Sigmoid colon (tissue), 4 donors: ENCODE data around the gene PLA2G2E.

Source experiments
- CTCF ChIP-seq, 4 experiments: fragments of 450-650 bp in 3 of 4; fragments of 200-600 bp in 1 of 4; IDR thresholded peaks; one replicate each; pipeline ENCODE4 v1.5.1; 2016 to 2019; ENCODE audit warnings: antibody characterized with exemption in 4 of 4, mild to moderate bottlenecking in 3 of 4, moderate library complexity in 2 of 4
- EP300 ChIP-seq, 4 donors: sonication (generic); formaldehyde crosslinking; IDR thresholded peaks; one replicate each; pipeline ENCODE4 v1.6.1; 2017; ENCODE audit warnings: antibody characterized with exemption in 4 of 4
- POLR2A ChIP-seq, 2 donors: fragments of 450-650 bp; IDR thresholded peaks; one replicate each; pipeline ENCODE4 v1.6.1; 2016; ENCODE audit warnings: antibody characterized with exemption in 2 of 2, mild to moderate bottlenecking in 2 of 2, moderate library complexity in 2 of 2

GRCh38 chr1:19964542-19964941 lies 41.1 kb upstream of the PLA2G2E start:
- TF ChIP-seq EP300 (IDR thresholded peaks at IDR 0.05) (no peak), CTCF (IDR thresholded peaks at IDR 0.05) (no peak), POLR2A (IDR thresholded peaks at IDR 0.05) (no peak)
